SK-N-MC (cell line): Measurements from ENCODE around the gene KAZN.

Source experiments
- DNase-seq: peaks from one replicate; pipeline ENCODE4 v3.0.0-alpha.2; 2011; ENCODE audit warnings: low read depth, low spot score
- H3K27ac ChIP-seq: fragments of 200-600 bp; sonication (generic); 2 replicates; pipeline ENCODE4 v1.5.1; 2016; ENCODE audit warnings: mixed run types
- H3K36me3 ChIP-seq: fragments of 200-600 bp; sonication (generic); 2 replicates; pipeline ENCODE4 v1.6.1; 2017; ENCODE audit warnings: antibody characterized with exemption, low read length, mixed read lengths; ENCODE audit not compliant: insufficient read depth
- H3K4me3 ChIP-seq: fragments of 200-600 bp; sonication (generic); 2 replicates; pipeline ENCODE4 v1.5.1; 2016
- H3K9ac ChIP-seq: fragments of 200-600 bp; sonication (generic); 2 replicates; pipeline ENCODE4 v1.8.0; 2017; ENCODE audit warnings: mixed run types, mixed read lengths; ENCODE audit not compliant: insufficient read length
- H3K9me3 ChIP-seq: fragments of 200-600 bp; sonication (generic); 2 replicates; pipeline ENCODE4 v1.6.1; 2017; ENCODE audit warnings: low read depth, mild to moderate bottlenecking, antibody characterized with exemption, low read length, moderate library complexity, mixed read lengths
- EZH2 ChIP-seq: fragments of 200-600 bp; sonication (generic); IDR thresholded peaks from one replicate; pipeline ENCODE4 v1.6.1; 2017; ENCODE audit warnings: antibody characterized with exemption
- FOXP2 ChIP-seq: optimal IDR thresholded peaks from 2 replicates; pipeline ENCODE3; 2011; ENCODE audit warnings: mild to moderate bottlenecking, moderate library complexity; ENCODE audit not compliant: insufficient read depth; ENCODE audit errors: extremely low read length, control extremely low read depth
- POLR2AphosphoS5 ChIP-seq: IDR thresholded peaks from 2 replicates; pipeline ENCODE4 v1.6.1; 2012; ENCODE audit warnings: mild to moderate bottlenecking, low read depth, low read length, borderline replicate concordance

Gene KAZN

GRCh38 chr1:14794906-14795305 is 196.4 kb downstream of the KAZN start:
- no peak overlapping the region for H3K9ac ChIP-seq
- no peaks in the 10 kb centered on the region for H3K36me3 ChIP-seq
- no peak for TF ChIP-seq EZH2
- TF ChIP-seq FOXP2, result no peak
- no peak for TF ChIP-seq POLR2AphosphoS5
- H3K9me3 ChIP-seq, result no peaks in the 10 kb centered on the region
- H3K4me3 ChIP-seq, result no peak overlapping the region
- no peak for DNase-seq
- no peak overlapping the region for H3K27ac ChIP-seq

DNA sequence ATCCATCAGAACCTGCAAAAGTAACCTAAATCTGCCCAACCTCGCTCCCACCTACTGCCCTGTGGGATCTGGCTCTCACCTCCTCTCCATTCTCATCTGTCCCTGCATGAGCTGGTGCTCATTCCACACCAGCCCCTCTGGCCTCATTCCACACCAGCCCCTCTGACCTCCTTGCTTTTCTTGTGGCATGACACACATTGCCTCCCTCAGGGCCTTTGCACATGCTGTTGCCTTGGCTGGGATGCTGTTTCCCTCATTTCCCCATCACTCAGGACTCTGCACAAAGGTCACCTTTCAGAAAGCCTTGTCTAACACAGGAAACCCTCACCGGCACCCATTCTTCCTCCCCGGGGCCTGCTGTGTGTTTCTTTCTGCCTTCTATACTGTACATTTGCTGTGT is 197.1 kb downstream of the KAZN start:
- no peaks in the 10 kb centered on the region for H3K9me3 ChIP-seq
- no peaks in the 10 kb centered on the region for H3K36me3 ChIP-seq
- no peak overlapping the region for H3K27ac ChIP-seq
- DNase-seq, result no peak
- TF ChIP-seq EZH2, result no peak
- TF ChIP-seq POLR2AphosphoS5, result no peak
- no peak overlapping the region for H3K9ac ChIP-seq
- no peak overlapping the region for H3K4me3 ChIP-seq

GRCh38 chr1:14800014-14800413 is 201.5 kb downstream of the KAZN start:
- no peak for TF ChIP-seq FOXP2
- no peak for TF ChIP-seq EZH2
- no peak for TF ChIP-seq POLR2AphosphoS5
- Histone ChIP-seq H3K27ac (no peak overlapping the region), H3K9me3 (no peaks in the 10 kb centered on the region), H3K36me3 (no peaks in the 10 kb centered on the region), H3K4me3 (no peak overlapping the region), H3K9ac (no peak overlapping the region)
- DNase-seq, result no peak

- Histone ChIP-seq H3K36me3 (no peaks in the 10 kb centered on the region), H3K27ac (no peak overlapping the region), H3K9me3 (no peaks in the 10 kb centered on the region), H3K4me3 (no peak overlapping the region), H3K9ac (no peak overlapping the region)
- TF ChIP-seq POLR2AphosphoS5 (no peak), EZH2 (no peak), FOXP2 (no peak)
- no peak for DNase-seq
Measured at GRCh38 chr1:14800500-14801076, 202.1 kb downstream of the KAZN start.

- no peak overlapping the region for H3K9ac ChIP-seq
- DNase-seq, result no peak
- no peaks in the 10 kb centered on the region for H3K36me3 ChIP-seq
- no peak overlapping the region for H3K27ac ChIP-seq
- H3K4me3 ChIP-seq, result no peak overlapping the region
- no peak for TF ChIP-seq FOXP2
- TF ChIP-seq POLR2AphosphoS5, result no peak
- TF ChIP-seq EZH2, result no peak
- H3K9me3 ChIP-seq, result no peaks in the 10 kb centered on the region
Measured at GRCh38 chr1:14803002-14803789, 204.7 kb downstream of the KAZN start.

- H3K36me3 ChIP-seq, result no peaks in the 10 kb centered on the region
- DNase-seq, result no peak
- H3K4me3 ChIP-seq, result no peak overlapping the region
- H3K9ac ChIP-seq, result no peak overlapping the region
- H3K9me3 ChIP-seq, result no peaks in the 10 kb centered on the region
- H3K27ac ChIP-seq, result no peak overlapping the region
- TF ChIP-seq FOXP2 (no peak), POLR2AphosphoS5 (no peak), EZH2 (no peak)
Measured at GRCh38 chr1:14804626-14805025, 206.1 kb downstream of the KAZN start.

DNA sequence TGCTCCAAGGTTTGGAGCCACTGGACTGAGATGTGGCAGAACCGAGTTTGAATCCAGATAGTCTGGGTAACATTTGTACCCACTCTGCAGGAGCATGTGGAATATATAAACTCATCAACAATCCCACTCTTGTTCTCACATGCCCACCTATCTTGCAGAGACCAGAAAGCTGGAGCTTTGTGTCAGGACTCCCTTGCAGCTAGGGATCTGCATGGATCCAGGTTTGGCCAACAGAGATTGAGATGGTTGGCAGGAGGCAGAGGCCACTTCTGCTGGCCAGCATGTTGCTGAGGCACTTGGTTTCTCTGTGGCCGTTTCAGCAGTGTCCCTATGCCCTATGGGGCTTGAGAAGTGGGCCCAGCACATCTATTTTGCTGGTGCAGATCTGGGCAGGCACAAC is 208.3 kb downstream of the KAZN start:
- TF ChIP-seq FOXP2 (no peak), POLR2AphosphoS5 (no peak), EZH2 (no peak)
- Histone ChIP-seq H3K27ac (no peak overlapping the region), H3K9me3 (no peaks in the 10 kb centered on the region), H3K4me3 (no peak overlapping the region), H3K36me3 (no peaks in the 10 kb centered on the region), H3K9ac (no peak overlapping the region)
- DNase-seq, result no peak

GRCh38 chr1:14808768-14809167 is 210.3 kb downstream of the KAZN start:
- no peak for DNase-seq
- Histone ChIP-seq H3K27ac (no peak overlapping the region), H3K4me3 (no peak overlapping the region), H3K9ac (no peak overlapping the region), H3K9me3 (no peaks in the 10 kb centered on the region), H3K36me3 (no peaks in the 10 kb centered on the region)
- TF ChIP-seq POLR2AphosphoS5, result no peak
- TF ChIP-seq FOXP2, result no peak
- no peak for TF ChIP-seq EZH2
